Thoracic aorta (tissue), 2 donors: ENCODE results near the gene SSBP1. TPM values are rescaled to one million over a fixed set of nuclear protein-coding genes. Genes with fewer than 3 reads are reported as not detected.

Source experiments
- ATAC-seq: fragments of 150-250 bp; one replicate; pipeline ENCODE4 v1.8.0; 2017; ENCODE audit warnings: low read depth; ENCODE audit not compliant: insufficient number of reproducible peaks, low FRiP score
- DNase-seq: peaks from one replicate; pipeline ENCODE4 v3.0.0-alpha.2; 2020; ENCODE audit warnings: low spot score
- H3K27ac ChIP-seq, 2 donors: fragments of 200-600 bp; sonication (generic); 1 replicate in 1 of 2; 2 replicates in 1 of 2; pipeline ENCODE4 v1.5.1; 2016; ENCODE audit warnings: mild to moderate bottlenecking in 2 of 2, moderate library complexity in 2 of 2
- H3K27me3 ChIP-seq: fragments of 200-600 bp; sonication (generic); replicated peaks from 2 replicates; pipeline ENCODE4 v1.6.0; 2016; ENCODE audit warnings: mild to moderate bottlenecking; ENCODE audit not compliant: insufficient read depth
- H3K36me3 ChIP-seq: fragments of 200-600 bp; sonication (generic); one replicate; pipeline ENCODE4 v1.5.1; 2016
- H3K4me1 ChIP-seq, 2 donors: fragments of 200-600 bp; sonication (generic); 1 replicate in 1 of 2; 2 replicates in 1 of 2; pipeline versions ENCODE4 v1.5.1 to v1.6.0; 2016; ENCODE audit warnings: low read depth in 2 of 2, mild to moderate bottlenecking in 1 of 2; ENCODE audit not compliant: control insufficient read depth in 1 of 2
- H3K4me3 ChIP-seq: fragments of 200-600 bp; sonication (generic); 2 replicates; pipeline ENCODE4 v1.5.1; 2016; ENCODE audit warnings: mild to moderate bottlenecking
- H3K9me3 ChIP-seq: fragments of 200-600 bp; sonication (generic); 2 replicates; pipeline ENCODE4 v1.5.1; 2016
- total RNA-seq, 2 donors: library from RNA; depleted of rRNA; stranded (reverse); fragments of >200 nt; gene quantifications; one replicate each; pipeline versions ENCODE4 v1.1.0 to v1.2.3, GENCODE V29; 2016
- TF ChIP-seq, protein P1 (sequence below): fragments of 200-600 bp; sonication (generic); IDR thresholded peaks from one replicate; pipeline ENCODE4 v1.5.1; 2019; ENCODE audit warnings: antibody characterized with exemption

SSBP1 gene
- total RNA-seq, 2 donors from 2014 or later = 50.8 to 157 TPM

DNA sequence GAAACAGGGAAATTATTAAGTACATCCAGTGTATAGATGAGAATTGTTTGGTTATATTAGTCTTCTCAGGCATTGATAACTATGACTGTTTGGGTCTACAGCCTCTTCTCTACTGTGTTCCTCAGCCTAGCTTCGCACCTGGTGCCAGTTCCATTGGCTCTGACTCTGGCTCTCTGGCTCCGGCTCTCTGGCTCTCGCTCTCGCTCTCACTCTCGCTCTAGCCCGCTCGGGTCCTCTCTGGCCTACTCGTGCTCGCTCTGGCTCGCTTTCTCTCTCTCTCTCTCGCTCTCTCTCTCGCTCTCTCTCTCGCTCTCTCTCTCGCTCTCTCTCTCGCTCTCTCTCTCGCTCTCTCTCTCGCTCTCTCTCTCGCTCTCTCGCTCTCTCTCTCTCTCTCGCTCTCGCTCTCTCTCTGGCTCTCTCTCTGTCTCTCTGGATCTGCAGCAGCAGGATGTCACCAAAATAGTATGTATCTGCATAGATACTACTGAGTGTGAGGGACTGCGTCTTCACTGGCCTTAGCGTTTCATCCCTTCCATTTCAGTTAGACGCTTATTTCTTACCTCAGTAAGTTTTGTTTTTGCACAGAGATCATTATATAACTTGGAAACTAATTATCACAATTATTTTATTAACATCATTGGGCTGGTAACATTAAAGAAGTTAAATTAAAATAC, 6.5 kb upstream of the SSBP1 start:
- no peaks in the 10 kb centered on the region for H3K9me3 ChIP-seq
- no peak for ATAC-seq
- no peaks in the 10 kb centered on the region for H3K27me3 ChIP-seq
- TF ChIP-seq, protein P1, sequence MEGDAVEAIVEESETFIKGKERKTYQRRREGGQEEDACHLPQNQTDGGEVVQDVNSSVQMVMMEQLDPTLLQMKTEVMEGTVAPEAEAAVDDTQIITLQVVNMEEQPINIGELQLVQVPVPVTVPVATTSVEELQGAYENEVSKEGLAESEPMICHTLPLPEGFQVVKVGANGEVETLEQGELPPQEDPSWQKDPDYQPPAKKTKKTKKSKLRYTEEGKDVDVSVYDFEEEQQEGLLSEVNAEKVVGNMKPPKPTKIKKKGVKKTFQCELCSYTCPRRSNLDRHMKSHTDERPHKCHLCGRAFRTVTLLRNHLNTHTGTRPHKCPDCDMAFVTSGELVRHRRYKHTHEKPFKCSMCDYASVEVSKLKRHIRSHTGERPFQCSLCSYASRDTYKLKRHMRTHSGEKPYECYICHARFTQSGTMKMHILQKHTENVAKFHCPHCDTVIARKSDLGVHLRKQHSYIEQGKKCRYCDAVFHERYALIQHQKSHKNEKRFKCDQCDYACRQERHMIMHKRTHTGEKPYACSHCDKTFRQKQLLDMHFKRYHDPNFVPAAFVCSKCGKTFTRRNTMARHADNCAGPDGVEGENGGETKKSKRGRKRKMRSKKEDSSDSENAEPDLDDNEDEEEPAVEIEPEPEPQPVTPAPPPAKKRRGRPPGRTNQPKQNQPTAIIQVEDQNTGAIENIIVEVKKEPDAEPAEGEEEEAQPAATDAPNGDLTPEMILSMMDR = no peak
- H3K4me1 ChIP-seq = no peaks in the 10 kb centered on the region
- H3K27ac ChIP-seq = no peak overlapping the region
- no peak for DNase-seq
- no peaks in the 10 kb centered on the region for H3K36me3 ChIP-seq
- no peak overlapping the region for H3K4me3 ChIP-seq

GRCh38 chr7:141737118-141737835, 881 bp upstream of the SSBP1 start:
- Histone ChIP-seq H3K36me3 (peaks cover 6% of the 10 kb centered on the region), H3K27ac (peak overlapping the region; percentile 64 to 76), H3K4me1 (peaks cover 5 to 18% of the 10 kb centered on the region in 2 donors), H3K27me3 (no peaks in the 10 kb centered on the region), H3K4me3 (peak overlapping the region; percentile 74), H3K9me3 (no peaks in the 10 kb centered on the region)
- ATAC-seq (no peak), DNase-seq (no peak)
- TF ChIP-seq, protein P1 = no peak

DNA sequence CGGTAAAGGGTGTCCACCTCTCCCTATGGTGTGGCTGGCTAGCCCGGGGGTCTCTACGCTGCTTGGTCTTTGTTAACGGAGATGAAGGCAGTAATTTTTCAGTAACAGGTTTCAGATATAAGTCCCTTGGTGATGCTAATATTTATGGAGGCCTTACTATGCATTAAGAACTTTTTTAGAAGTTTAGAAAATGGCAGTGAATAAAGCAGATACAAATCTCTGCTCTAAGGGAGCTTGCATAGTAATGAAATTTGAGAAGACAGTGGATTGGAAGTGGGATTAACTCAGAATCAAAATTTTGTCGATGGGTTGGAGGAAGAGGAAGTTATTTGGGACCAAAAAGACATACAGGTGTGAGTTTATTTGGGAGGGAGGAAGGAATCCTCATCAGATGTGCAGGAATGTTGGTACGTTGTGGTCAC, 445 bp downstream of the SSBP1 start:
- Histone ChIP-seq H3K4me3 (peak overlapping the region; percentile 74), H3K27ac (peak overlapping the region; percentile 64 to 65), H3K27me3 (no peaks in the 10 kb centered on the region), H3K4me1 (peaks cover 5 to 18% of the 10 kb centered on the region in 2 donors), H3K9me3 (no peaks in the 10 kb centered on the region), H3K36me3 (peaks cover 18% of the 10 kb centered on the region)
- TF ChIP-seq, protein P1 = no peak
- ATAC-seq (no peak), DNase-seq (no peak)

- TF ChIP-seq, protein P1 = no peak
- peak overlapping the region; percentile 74 for H3K4me3 ChIP-seq
- no peaks in the 10 kb centered on the region for H3K27me3 ChIP-seq
- ATAC-seq = no peak
- no peak overlapping the region for H3K27ac ChIP-seq
- H3K9me3 ChIP-seq = no peaks in the 10 kb centered on the region
- H3K4me1 ChIP-seq = peaks cover 5 to 18% of the 10 kb centered on the region in 2 donors
- peaks cover 25% of the 10 kb centered on the region for H3K36me3 ChIP-seq
- no peak for DNase-seq
Observed at GRCh38 chr7:141739250-141739649, 1.1 kb downstream of the SSBP1 start.

GRCh38 chr7:141742229-141742628, 4.1 kb downstream of the SSBP1 start:
- Histone ChIP-seq H3K27me3 (no peaks in the 10 kb centered on the region), H3K36me3 (peaks cover 44% of the 10 kb centered on the region), H3K9me3 (no peaks in the 10 kb centered on the region), H3K27ac (no peak overlapping the region), H3K4me1 (peaks cover 2 to 15% of the 10 kb centered on the region in 2 donors), H3K4me3 (no peak overlapping the region)
- no peak for ATAC-seq
- TF ChIP-seq, protein P1 = no peak
- DNase-seq = no peak
